A549 (cell line): ENCODE measurements around the gene PLAC9. TPM values are rescaled to one million over a fixed set of nuclear protein-coding genes. Genes with fewer than 3 reads are reported as not detected.

ENCODE experiments used
- ATAC-seq, 2 experiments: fragments of 200-7000 bp in 1 of 2; fragments of >200 bp in 1 of 2; cut with Nextera tagmentation in 1 of 2; cut with Tn5 transposase in 1 of 2; 3 replicates each; pipeline versions ENCODE4 v1.8.0 to v1.9.1; 2018 to 2020; ENCODE audit warnings: mild to moderate bottlenecking in 1 of 2, moderate library complexity in 1 of 2
- CTCF ChIA-PET: fragments of 300-600 bp; sonication (Branson Sonifier 250); formaldehyde crosslinking; extraction: SDS; loops from one replicate; lab custom pipeline; 2021; ENCODE audit warnings: antibody characterized with exemption, inconsistent platforms; lab: Yijun Ruan, JAX
- POLR2A ChIA-PET: fragments of 350-600 bp; formaldehyde crosslinking; extraction: SDS; loops from one replicate; lab custom pipeline; 2021; ENCODE audit warnings: antibody characterized with exemption, inconsistent platforms; lab: Yijun Ruan, JAX
- DNase-seq, 2 experiments: peaks; one replicate each; pipeline versions ENCODE4 v3.0.0 to v3.0.0-alpha.2; 2011 to 2016; ENCODE audit warnings: low read depth in 1 of 2, low spot score in 1 of 2
- FAIRE-seq: peaks from 2 replicates; lab custom pipeline; 2011; peaks lifted over from hg19 to GRCh38; lab: Jason Lieb, UNC
- H3K27ac ChIP-seq, 2 experiments: fragments of >200 bp; sonication (Bioruptor Twin); formaldehyde crosslinking; 3 replicates each; pipeline ENCODE4 v1.5.1; 2016 to 2017
- H3K4me1 ChIP-seq: fragments of >200 bp; sonication (Bioruptor Twin); formaldehyde crosslinking; 3 replicates; pipeline ENCODE4 v1.6.1; 2016
- H3K4me2 ChIP-seq: fragments of >200 bp; sonication (Bioruptor Twin); formaldehyde crosslinking; 3 replicates; pipeline ENCODE4 v1.6.1; 2016
- H3K4me3 ChIP-seq: fragments of >200 bp; sonication (Bioruptor Twin); formaldehyde crosslinking; 3 replicates; pipeline ENCODE4 v1.5.1; 2016
- H3K9me3 ChIP-seq: fragments of >200 bp; sonication (Bioruptor Twin); formaldehyde crosslinking; 3 replicates; pipeline ENCODE4 v1.6.1; 2016
- CHD4 ChIP-seq: fragments of 200-600 bp; sonication (generic); IDR thresholded peaks from 2 replicates; pipeline ENCODE4 v1.6.1; 2016; ENCODE audit warnings: antibody characterized with exemption, mild to moderate bottlenecking, borderline replicate concordance
- E2F6 ChIP-seq: IDR thresholded peaks from 2 replicates; pipeline ENCODE4 v1.6.1; 2012; ENCODE audit warnings: low read depth, borderline replicate concordance
- EHF ChIP-seq: fragments of 250-450 bp; sonication (Bioruptor Pico); IDR thresholded peaks from 2 replicates; pipeline ENCODE4 v1.5.0; 2020; ENCODE audit warnings: mild to moderate bottlenecking
- FOSB ChIP-seq: fragments of 250-450 bp; sonication (Bioruptor Pico); IDR thresholded peaks from 2 replicates; pipeline ENCODE4 v1.5.0; 2020; ENCODE audit warnings: mild to moderate bottlenecking, moderate library complexity
- HDAC2 ChIP-seq: fragments of 200-600 bp; sonication (generic); IDR thresholded peaks from 2 replicates; pipeline ENCODE4 v1.6.1; 2016
- HES2 ChIP-seq: fragments of >200 bp; sonication (Bioruptor Twin); formaldehyde crosslinking; IDR thresholded peaks from 2 replicates; pipeline ENCODE4 v1.6.1; 2016
- HOXB5 ChIP-seq: fragments of 250-450 bp; sonication (Bioruptor Pico); IDR thresholded peaks from 2 replicates; pipeline ENCODE4 v1.5.0; 2020; ENCODE audit warnings: mild to moderate bottlenecking, moderate library complexity
- JUN ChIP-seq, 2 experiments: fragments of >200 bp; sonication (Bioruptor Twin); formaldehyde crosslinking; IDR thresholded peaks; 2 replicates in 1 of 2; 3 replicates in 1 of 2; pipeline ENCODE4 v1.6.1; 2016 to 2017
- JUNB ChIP-seq: fragments of >200 bp; sonication (Bioruptor Twin); formaldehyde crosslinking; IDR thresholded peaks from 2 replicates; pipeline ENCODE4 v1.6.1; 2016
- KDM1A ChIP-seq: fragments of 200-600 bp; sonication (generic); IDR thresholded peaks from 2 replicates; pipeline ENCODE4 v1.6.1; 2016; ENCODE audit warnings: low read depth, mild to moderate bottlenecking
- NPAS2 ChIP-seq: fragments of 250-450 bp; sonication (Bioruptor Pico); IDR thresholded peaks from 2 replicates; pipeline ENCODE4 v1.8.0; 2022; ENCODE audit warnings: mild to moderate bottlenecking, moderate library complexity, borderline replicate concordance
- NR3C1 ChIP-seq: fragments of >200 bp; sonication (Bioruptor Twin); formaldehyde crosslinking; IDR thresholded peaks from 3 replicates; pipeline ENCODE4 v1.6.1; 2017
- POLR2AphosphoS2 ChIP-seq: conservative IDR thresholded peaks from 2 replicates; pipeline ENCODE4 v1.6.1; 2012; ENCODE audit warnings: low read length, improper control_type of control experiment, inconsistent platforms
- RAD21 ChIP-seq, 2 experiments: fragments of >200 bp in 1 of 2; sonication (Bioruptor Twin) in 1 of 2; formaldehyde crosslinking in 1 of 2; IDR thresholded peaks in 1 of 2; conservative IDR thresholded peaks in 1 of 2; 2 replicates in 1 of 2; 3 replicates in 1 of 2; pipeline ENCODE4 v1.6.1; 2012 to 2018; ENCODE audit warnings: inconsistent platforms in 1 of 2
- RARB ChIP-seq: fragments of 250-450 bp; sonication (Bioruptor Pico); IDR thresholded peaks from 2 replicates; pipeline ENCODE4 v1.8.0; 2021; ENCODE audit warnings: mild to moderate bottlenecking, moderate library complexity
- REST ChIP-seq: fragments of 200-600 bp; sonication (generic); IDR thresholded peaks from 2 replicates; pipeline ENCODE4 v1.6.1; 2016; ENCODE audit warnings: antibody characterized with exemption, mild to moderate bottlenecking, moderate library complexity
- RFX5 ChIP-seq: fragments of 450-650 bp; IDR thresholded peaks from 2 replicates; pipeline ENCODE4 v1.7.1; 2014; ENCODE audit warnings: antibody characterized with exemption, mild to moderate bottlenecking, moderate library complexity
- RNF2 ChIP-seq: fragments of 200-600 bp; sonication (generic); IDR thresholded peaks from 2 replicates; pipeline ENCODE4 v1.6.1; 2016; ENCODE audit warnings: low read depth, mild to moderate bottlenecking, antibody characterized with exemption, moderate library complexity, borderline replicate concordance
- SMC3 ChIP-seq: fragments of >200 bp; sonication (Bioruptor Twin); formaldehyde crosslinking; IDR thresholded peaks from 3 replicates; pipeline ENCODE4 v1.6.1; 2018; ENCODE audit warnings: inconsistent platforms
- TFCP2L1 ChIP-seq: fragments of 250-450 bp; sonication (Bioruptor Pico); IDR thresholded peaks from 2 replicates; pipeline ENCODE4 v1.5.0; 2021; ENCODE audit warnings: mild to moderate bottlenecking
- USF2 ChIP-seq: fragments of 450-650 bp; IDR thresholded peaks from 2 replicates; pipeline ENCODE4 v1.6.1; 2014; ENCODE audit warnings: antibody characterized with exemption
- ZFP36 ChIP-seq: fragments of 450-650 bp; IDR thresholded peaks from 2 replicates; pipeline ENCODE4 v1.6.1; 2014; ENCODE audit warnings: borderline replicate concordance; ENCODE audit not compliant: partially characterized antibody
- WGBS: methylation state at CpG from one replicate; pipeline ENCODE4 v1.1.6; 2017; ENCODE audit errors: missing lambda C conversion rate; 5-methylcytosine and 5-hydroxymethylcytosine counted together
- polyA plus RNA-seq, 4 experiments: library from polyadenylated mRNA; depleted of rRNA in 3 of 4; stranded (reverse); fragments of >200 nt; fragmentation: RNase III in 1 of 4; extraction: RNeasy Plus Mini Kit Qiagen cat#74134 plus additional on column Dnase treatment in 1 of 4; gene quantifications; 2 replicates in 3 of 4; 3 replicates in 1 of 4; pipeline ENCODE4 v1.2.3, GENCODE V29; 2011 to 2017
- TF ChIP-seq, protein P1 (sequence below): fragments of 150-350 bp; IDR thresholded peaks from 2 replicates; pipeline ENCODE4 v1.6.1; 2014; ENCODE audit warnings: low read depth, mild to moderate bottlenecking, low read length
- TF ChIP-seq, protein P2 (sequence below): IDR thresholded peaks from 2 replicates; pipeline ENCODE4 v1.6.1; 2012

PLAC9 gene
- polyA plus RNA-seq, 2 of the 4 experiments (the other 2 are of a cell fraction): not detected

DNA sequence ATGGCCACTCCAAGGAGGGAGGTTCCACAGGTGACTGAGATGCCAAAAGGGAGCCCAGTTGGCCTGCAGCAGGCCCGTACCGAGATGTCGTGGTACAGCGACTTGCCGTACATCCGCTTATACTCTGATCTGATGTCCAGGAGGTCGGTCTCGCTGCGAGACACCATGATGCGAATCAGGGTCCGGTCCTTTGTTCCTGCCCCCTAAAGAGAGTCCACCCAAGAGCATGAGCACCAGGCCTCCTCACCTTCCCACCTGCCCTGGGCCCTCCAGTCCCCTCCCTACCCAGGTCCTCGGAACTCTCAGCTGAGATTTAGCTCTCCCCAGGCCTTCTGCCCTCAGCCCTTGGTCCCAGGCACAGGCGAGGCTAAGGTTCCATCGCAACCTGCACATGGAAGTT lies 25.0 kb downstream of the PLAC9 start:
- no peak overlapping the region for H3K4me3 ChIP-seq
- TF ChIP-seq KDM1A (no peak), EHF (CRISPR knock-in tag) (no peak), RFX5 (no peak), RNF2 (no peak), JUNB (no peak), RARB (no peak), NPAS2 (CRISPR knock-in tag) (no peak), HOXB5 (CRISPR knock-in tag) (no peak), HDAC2 (no peak), TFCP2L1 (no peak), NR3C1 (no peak), USF2 (no peak), SMC3 (no peak)
- TF ChIP-seq, protein P1, sequence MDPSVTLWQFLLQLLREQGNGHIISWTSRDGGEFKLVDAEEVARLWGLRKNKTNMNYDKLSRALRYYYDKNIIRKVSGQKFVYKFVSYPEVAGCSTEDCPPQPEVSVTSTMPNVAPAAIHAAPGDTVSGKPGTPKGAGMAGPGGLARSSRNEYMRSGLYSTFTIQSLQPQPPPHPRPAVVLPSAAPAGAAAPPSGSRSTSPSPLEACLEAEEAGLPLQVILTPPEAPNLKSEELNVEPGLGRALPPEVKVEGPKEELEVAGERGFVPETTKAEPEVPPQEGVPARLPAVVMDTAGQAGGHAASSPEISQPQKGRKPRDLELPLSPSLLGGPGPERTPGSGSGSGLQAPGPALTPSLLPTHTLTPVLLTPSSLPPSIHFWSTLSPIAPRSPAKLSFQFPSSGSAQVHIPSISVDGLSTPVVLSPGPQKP: no peak
- TF ChIP-seq, all 56 proteins: peak for 0
- no peak for FAIRE-seq
- ChIA-PET CTCF (interaction anchor here (1.0 to 7.2 kb wide), 5 partner anchors 8 to 65 kb away, joined by 4 to 55 read pairs (median 10); partner anchors contain the start of gene ANXA11), POLR2A (no interaction called here)
- no peaks in the 10 kb centered on the region for H3K9me3 ChIP-seq
- no peak for DNase-seq
- peaks cover 20% of the 10 kb centered on the region for H3K4me1 ChIP-seq
- 97% methylated on average over 12 of the region's 14 CpGs for WGBS
- no peak overlapping the region for H3K4me2 ChIP-seq
- peak overlapping the region in 1 of 2 experiments; percentile 79; a peak in 2 of 6 replicates for H3K27ac ChIP-seq
- ATAC-seq: no peak

- TF ChIP-seq E2F6 (no peak), POLR2AphosphoS2 (no peak), RFX5 (no peak), JUN (IDR thresholded peaks at IDR 0.05) (no peak), USF2 (no peak), FOSB (CRISPR knock-in tag) (no peak)
- ChIA-PET CTCF (interaction anchor here (1.0 to 7.2 kb wide), 6 partner anchors 9 to 64 kb away, joined by 4 to 55 read pairs (median 8); partner anchors contain the start of gene ANXA11), POLR2A (interaction anchor here (0.6 kb wide), 1 partner anchor 62 kb away, joined by 3 read pairs; no protein-coding TSS in a partner anchor)
- 95% methylated on average over 5 of the region's 5 CpGs for WGBS
- Histone ChIP-seq H3K4me3 (no peak overlapping the region), H3K27ac (peak overlapping the region; percentile 22 to 79; a peak in 4 of 6 replicates), H3K9me3 (no peaks in the 10 kb centered on the region), H3K4me2 (peak overlapping the region; percentile 62; the same call in 2 of the 3 replicates), H3K4me1 (peaks cover 21% of the 10 kb centered on the region)
- DNase-seq (no peak), FAIRE-seq (no peak), ATAC-seq (no peak)
These were observed 25.6 kb downstream of the PLAC9 start for GRCh38 chr10:80158126-80158525.

DNA sequence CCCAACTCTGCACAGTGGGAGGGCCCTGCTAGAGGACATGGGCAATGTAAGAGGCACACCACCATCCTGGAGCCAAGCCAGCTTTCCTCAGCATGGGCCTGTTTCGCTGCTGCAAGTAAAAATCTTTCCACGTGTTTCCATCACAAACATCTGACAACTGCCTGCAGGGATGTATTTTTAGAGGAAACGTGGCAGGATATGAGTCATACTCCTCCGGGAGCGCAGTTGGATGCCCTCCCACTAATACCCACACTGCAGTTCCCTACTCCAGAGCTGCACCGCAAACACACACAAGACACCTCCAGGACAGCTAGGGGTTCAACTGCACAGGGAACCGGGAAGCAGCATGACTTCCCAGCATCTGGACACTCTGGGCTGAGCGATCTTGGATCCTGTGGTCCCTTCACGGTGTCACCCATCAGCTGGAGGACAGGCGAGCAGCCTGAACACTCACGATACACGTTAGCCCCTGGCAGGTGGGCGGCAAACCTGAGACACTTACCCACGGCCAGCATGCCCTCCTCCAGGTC lies 26.1 kb downstream of the PLAC9 start:
- POLR2A ChIA-PET: no interaction called here
- H3K9me3 ChIP-seq: no peaks in the 10 kb centered on the region
- CTCF ChIA-PET: interaction anchor here (1.0 to 7.2 kb wide), 6 partner anchors 9 to 64 kb away, joined by 4 to 55 read pairs (median 8); partner anchors contain the start of gene ANXA11
- FAIRE-seq (no peak), DNase-seq (peak; percentile 75 to 81), ATAC-seq (peak; percentile 89 to 91)
- peak overlapping the region; percentile 62 for H3K4me2 ChIP-seq
- WGBS: 16% methylated on average over 8 of the region's 14 CpGs
- peaks cover 26% of the 10 kb centered on the region for H3K4me1 ChIP-seq
- H3K4me3 ChIP-seq: no peak overlapping the region
- peak overlapping the region; percentile 22 to 79; a peak in 5 of 6 replicates for H3K27ac ChIP-seq
- TF ChIP-seq EHF (CRISPR knock-in tag): no peak
- no peak for TF ChIP-seq REST
- no peak for TF ChIP-seq HES2
- TF ChIP-seq RAD21 (conservative IDR thresholded peaks at IDR 0.05 in 1 of 2, IDR thresholded peaks at IDR 0.05 in 1 of 2): 0 out of 5 replicates have a peak, but pooled peaks have one; percentile 8 to 12
- TF ChIP-seq, protein P2, sequence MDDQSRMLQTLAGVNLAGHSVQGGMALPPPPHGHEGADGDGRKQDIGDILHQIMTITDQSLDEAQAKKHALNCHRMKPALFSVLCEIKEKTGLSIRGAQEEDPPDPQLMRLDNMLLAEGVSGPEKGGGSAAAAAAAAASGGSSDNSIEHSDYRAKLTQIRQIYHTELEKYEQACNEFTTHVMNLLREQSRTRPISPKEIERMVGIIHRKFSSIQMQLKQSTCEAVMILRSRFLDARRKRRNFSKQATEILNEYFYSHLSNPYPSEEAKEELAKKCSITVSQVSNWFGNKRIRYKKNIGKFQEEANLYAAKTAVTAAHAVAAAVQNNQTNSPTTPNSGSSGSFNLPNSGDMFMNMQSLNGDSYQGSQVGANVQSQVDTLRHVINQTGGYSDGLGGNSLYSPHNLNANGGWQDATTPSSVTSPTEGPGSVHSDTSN: no peak
- TF ChIP-seq ZFP36: no peak
- no peak for TF ChIP-seq CHD4
- peak; percentile 57 for TF ChIP-seq JUNB
